ENCODE measurements around the gene ASB15. TPM values are rescaled to one million over a fixed set of nuclear protein-coding genes. Genes with fewer than 3 reads are reported as not detected.

Gene ASB15
- polyA plus RNA-seq, 3 donors from 2014 or later: not detected

DNA sequence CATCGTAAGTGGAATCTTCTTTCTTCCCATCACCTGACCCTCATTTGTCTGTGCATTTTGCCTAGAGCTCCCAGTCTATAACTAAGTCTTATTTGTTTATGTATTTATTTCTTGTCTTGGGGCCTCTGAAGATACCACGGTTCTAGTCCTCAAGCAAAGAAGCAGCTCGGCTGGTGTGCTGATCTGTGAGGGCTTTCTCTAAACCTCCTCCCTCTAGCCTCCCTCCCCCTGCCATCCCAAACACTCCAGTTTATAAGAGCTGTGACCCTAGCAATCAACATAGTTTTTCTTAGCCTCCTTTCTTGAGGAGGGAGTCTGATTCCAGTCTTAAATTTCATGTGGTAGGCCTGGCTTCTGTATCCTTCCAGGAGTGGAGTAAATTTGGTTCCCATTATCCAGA lies 28.3 kb upstream of the ASB15 start:
- no peak for DNase-seq
- H3K4me3 Mint-ChIP-seq: no peak overlapping the region
- peaks cover 5 to 13% (median 6%) of the 10 kb centered on the region in 3 donors for H3K27me3 Mint-ChIP-seq (ENCODE audit: low read depth in 3 of 3)
- peaks cover 0 to 2% (median 0%) of the 10 kb centered on the region in 6 donors for H3K9me3 Mint-ChIP-seq
- H3K4me1 Mint-ChIP-seq: no peaks in the 10 kb centered on the region
- H3K36me3 Mint-ChIP-seq: no peaks in the 10 kb centered on the region
- no peak overlapping the region for H3K27ac Mint-ChIP-seq

DNA sequence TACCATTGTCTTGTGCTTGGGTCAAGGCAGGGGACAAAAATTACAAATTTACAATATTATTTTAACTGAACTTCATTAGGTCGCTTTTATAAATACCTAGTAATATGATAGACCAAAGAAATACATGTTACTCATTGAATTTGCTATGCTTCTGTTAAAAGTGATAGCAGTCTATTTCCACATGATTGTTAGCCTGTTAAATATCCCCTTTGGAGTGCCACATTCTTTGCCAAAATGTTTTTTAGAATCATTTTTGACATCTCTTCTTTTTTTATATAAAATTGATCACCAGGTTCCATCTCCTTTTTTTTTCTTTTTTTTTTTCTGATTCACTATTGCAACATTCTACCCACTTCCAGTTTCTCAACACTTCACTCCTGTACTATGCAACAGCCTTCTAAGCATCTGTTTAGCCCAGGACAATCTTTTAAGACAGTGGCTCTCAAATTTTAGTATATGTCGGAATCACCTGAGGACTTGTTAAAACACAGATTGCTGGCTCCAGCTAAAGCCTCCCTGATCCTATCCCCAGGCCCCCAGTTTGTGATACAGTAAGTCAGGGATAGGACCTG lies 27.6 kb upstream of the ASB15 start:
- H3K9me3 Mint-ChIP-seq: peaks cover 0 to 3% (median 0%) of the 10 kb centered on the region in 6 donors
- peaks cover 4 to 15% (median 5%) of the 10 kb centered on the region in 3 donors for H3K27me3 Mint-ChIP-seq (ENCODE audit: low read depth in 3 of 3)
- no peaks in the 10 kb centered on the region for H3K4me1 Mint-ChIP-seq
- no peak overlapping the region for H3K4me3 Mint-ChIP-seq
- DNase-seq: no peak
- no peak overlapping the region for H3K27ac Mint-ChIP-seq
- no peaks in the 10 kb centered on the region for H3K36me3 Mint-ChIP-seq

DNA sequence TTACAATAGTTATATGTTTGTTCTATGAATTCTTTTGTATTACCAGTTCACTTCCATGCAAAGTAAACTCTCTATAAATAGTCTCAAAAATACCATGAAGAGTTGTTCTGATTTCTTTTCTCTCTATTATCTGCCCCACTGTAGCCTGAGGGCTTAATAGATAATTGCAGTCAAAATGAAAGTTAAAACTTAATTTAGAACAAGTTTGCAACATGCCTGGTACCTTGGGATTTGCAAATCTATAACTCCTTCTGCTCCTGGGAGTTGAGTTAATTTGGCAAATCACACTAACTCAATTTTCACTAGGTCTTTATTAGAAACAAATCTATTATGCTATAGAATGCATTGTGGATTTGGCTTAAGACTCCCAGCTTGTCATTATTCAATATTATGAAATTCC lies 22.2 kb upstream of the ASB15 start:
- no peak for DNase-seq
- no peaks in the 10 kb centered on the region for H3K4me1 Mint-ChIP-seq
- H3K27ac Mint-ChIP-seq: no peak overlapping the region
- no peak overlapping the region for H3K4me3 Mint-ChIP-seq
- peaks cover 8 to 25% (median 10%) of the 10 kb centered on the region in 3 donors for H3K27me3 Mint-ChIP-seq (ENCODE audit: low read depth in 3 of 3)
- H3K36me3 Mint-ChIP-seq: no peaks in the 10 kb centered on the region
- H3K9me3 Mint-ChIP-seq: peaks cover 0 to 3% (median 0%) of the 10 kb centered on the region in 6 donors

DNA sequence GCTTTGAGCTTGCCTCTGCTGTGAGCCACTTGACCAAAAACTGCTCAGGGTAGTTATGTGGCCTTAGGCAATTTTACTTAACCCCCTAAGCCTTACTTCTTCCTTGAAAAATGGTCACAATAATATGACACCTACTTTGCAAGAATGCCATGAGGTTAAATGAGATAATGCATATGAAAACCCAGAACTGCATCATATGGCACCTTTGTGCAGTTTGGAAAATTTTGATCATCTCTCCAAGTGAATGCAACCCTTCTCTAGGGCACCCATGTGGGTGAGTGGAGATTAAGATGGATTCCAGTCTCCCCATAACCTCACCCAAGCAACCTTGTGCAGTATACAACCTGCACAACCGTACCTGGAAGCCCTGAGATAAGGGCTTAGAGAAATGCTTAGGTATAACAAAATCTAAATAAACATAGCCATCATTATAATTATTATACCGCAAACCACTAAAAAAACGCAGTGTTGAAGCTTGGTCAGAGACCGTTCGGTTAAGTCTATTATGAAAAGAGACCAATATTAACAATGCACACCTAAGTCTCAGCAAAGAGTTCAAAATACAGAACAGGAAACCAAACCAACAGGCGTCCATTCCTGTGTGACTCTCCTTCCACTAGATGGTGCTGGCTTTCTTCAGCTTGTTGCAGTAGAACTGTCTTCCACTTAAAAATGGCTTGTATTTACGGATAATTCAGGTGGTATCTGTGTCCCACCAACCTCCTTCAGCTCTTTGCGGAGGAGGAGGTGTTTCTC lies 21.0 kb upstream of the ASB15 start:
- DNase-seq: no peak
- Mint-ChIP-seq H3K4me1 (no peaks in the 10 kb centered on the region), H3K9me3 (peaks cover 0 to 3% (median 0%) of the 10 kb centered on the region in 6 donors), H3K36me3 (no peaks in the 10 kb centered on the region), H3K27me3 (ENCODE audit: low read depth in 3 of 3) (peaks cover 6 to 25% (median 7%) of the 10 kb centered on the region in 3 donors), H3K27ac (no peak overlapping the region), H3K4me3 (no peak overlapping the region)

DNA sequence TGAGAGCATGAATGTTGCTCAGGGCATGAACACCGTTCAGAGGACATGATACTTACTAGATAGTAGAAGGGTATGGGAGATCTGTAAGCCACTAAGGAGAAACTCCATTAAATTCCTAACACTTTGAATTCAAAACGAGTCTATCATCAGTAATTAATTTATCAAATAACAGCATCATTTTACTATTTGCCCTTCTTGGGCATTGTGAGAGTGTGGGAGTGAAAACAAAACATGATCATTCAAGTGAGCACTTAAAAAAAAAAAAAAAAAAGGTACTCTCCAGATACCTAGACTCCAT lies 20.5 kb upstream of the ASB15 start:
- H3K36me3 Mint-ChIP-seq: no peaks in the 10 kb centered on the region
- H3K27me3 Mint-ChIP-seq (ENCODE audit: low read depth in 3 of 3): peaks cover 5 to 23% (median 7%) of the 10 kb centered on the region in 3 donors
- no peak overlapping the region for H3K4me3 Mint-ChIP-seq
- H3K4me1 Mint-ChIP-seq: no peaks in the 10 kb centered on the region
- no peak for DNase-seq
- H3K9me3 Mint-ChIP-seq: peaks cover 0 to 3% (median 0%) of the 10 kb centered on the region in 6 donors
- no peak overlapping the region for H3K27ac Mint-ChIP-seq

DNA sequence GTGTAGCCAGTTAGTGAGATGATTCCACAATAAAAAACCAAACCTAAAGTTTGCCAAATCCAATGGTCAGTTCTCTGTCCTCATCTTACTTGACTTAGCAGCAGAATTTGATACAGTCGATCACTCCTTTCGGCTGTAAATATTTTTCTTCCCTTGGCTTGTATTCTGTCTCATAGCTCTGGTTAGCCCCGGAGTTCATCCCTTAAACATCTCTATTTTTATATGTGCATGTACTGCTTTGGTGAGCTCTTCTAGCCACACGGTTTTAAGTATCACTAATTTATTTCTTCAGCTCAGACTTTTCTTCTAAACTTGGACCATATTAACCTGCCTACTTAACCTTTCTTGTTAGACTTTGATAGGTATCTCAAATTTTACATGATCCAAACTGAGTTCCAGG lies 17.8 kb upstream of the ASB15 start:
- DNase-seq: no peak
- no peak overlapping the region for H3K27ac Mint-ChIP-seq
- peaks cover 8 to 15% (median 8%) of the 10 kb centered on the region in 3 donors for H3K27me3 Mint-ChIP-seq (ENCODE audit: low read depth in 3 of 3)

DNA sequence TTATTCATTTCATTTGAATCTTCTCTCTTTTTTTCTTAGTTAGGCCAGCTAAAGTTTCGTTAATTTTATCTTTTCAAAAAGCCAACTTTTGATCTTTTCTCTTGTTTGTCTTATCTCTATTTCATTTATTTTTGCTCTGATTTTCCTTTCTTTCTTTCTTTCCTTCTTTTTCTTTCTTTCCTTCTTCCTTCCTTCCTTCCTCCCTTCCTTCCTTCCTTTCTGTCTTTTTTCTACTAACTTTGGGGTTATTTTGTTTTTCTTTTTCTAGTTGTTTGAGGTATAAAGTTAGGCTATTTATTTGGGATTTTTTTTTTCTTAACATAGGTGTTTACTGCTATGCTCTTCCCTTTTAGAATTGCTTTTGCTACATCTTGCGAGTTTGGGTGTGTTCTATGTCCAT lies 13.2 kb upstream of the ASB15 start:
- Mint-ChIP-seq H3K27ac (no peak overlapping the region), H3K27me3 (ENCODE audit: low read depth in 3 of 3) (peaks cover 4 to 14% (median 5%) of the 10 kb centered on the region in 3 donors)

More for the DNA sequence above, 17.8 kb upstream of the ASB15 start:
- Mint-ChIP-seq H3K4me3 (no peak overlapping the region), H3K36me3 (no peaks in the 10 kb centered on the region), H3K9me3 (no peaks in the 10 kb centered on the region), H3K4me1 (no peaks in the 10 kb centered on the region)

DNA sequence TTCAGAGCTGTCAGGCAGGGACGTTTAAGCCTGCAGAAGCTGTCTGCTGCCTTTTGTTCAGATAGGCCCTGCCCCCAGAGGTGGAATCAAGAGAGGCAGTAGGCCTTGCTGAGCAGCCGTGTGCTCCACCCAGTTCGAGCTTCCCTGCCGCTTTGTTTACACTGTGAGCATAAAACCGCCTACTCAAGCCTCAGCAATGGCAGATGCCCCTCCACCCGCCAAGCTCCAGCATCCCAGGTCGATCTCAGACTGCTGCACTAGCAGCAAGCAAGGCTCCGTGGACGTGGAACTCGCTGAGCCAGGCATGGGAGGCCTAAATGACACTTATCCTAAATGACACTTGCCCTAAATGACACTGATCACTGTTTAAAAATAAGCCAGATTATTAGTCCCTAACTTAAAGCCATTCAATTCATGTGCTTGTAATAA lies 6.8 kb upstream of the ASB15 start:
- H3K36me3 Mint-ChIP-seq: peaks cover 0 to 3% (median 0%) of the 10 kb centered on the region in 3 donors
- H3K27ac Mint-ChIP-seq: no peak overlapping the region
- no peaks in the 10 kb centered on the region for H3K9me3 Mint-ChIP-seq
- H3K4me3 Mint-ChIP-seq: no peak overlapping the region
- H3K27me3 Mint-ChIP-seq (ENCODE audit: low read depth in 3 of 3): peaks cover 4 to 18% (median 7%) of the 10 kb centered on the region in 3 donors
- no peak for DNase-seq
- no peaks in the 10 kb centered on the region for H3K4me1 Mint-ChIP-seq

More for the DNA sequence above, 13.2 kb upstream of the ASB15 start:
- Mint-ChIP-seq H3K9me3 (no peaks in the 10 kb centered on the region), H3K4me3 (no peak overlapping the region), H3K4me1 (no peaks in the 10 kb centered on the region), H3K36me3 (no peaks in the 10 kb centered on the region)
- DNase-seq: no peak

DNA sequence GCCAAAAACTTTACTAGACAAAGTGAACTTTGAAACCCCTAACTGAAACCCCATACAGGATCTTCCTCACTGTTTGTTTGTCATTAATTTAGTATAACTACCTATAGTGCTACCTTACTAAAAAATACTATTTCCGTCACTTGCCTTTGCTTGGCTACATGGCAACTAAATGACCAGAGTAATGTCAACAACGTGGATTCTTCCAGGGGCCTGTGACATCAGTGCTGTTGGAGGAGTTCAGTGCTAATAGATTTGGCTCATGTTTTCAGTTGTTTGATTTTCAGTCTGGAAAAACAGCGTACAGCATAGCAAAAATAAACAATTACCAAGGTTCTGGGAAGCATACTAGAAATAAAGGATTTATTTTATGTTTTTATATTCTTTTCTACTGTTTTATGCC lies 3.0 kb upstream of the ASB15 start:
- Mint-ChIP-seq H3K27me3 (ENCODE audit: low read depth in 3 of 3) (peaks cover 2 to 7% (median 6%) of the 10 kb centered on the region in 3 donors), H3K4me1 (no peaks in the 10 kb centered on the region), H3K27ac (no peak overlapping the region), H3K36me3 (peaks cover 0 to 3% (median 0%) of the 10 kb centered on the region in 3 donors), H3K4me3 (no peak overlapping the region), H3K9me3 (no peaks in the 10 kb centered on the region)
- no peak for DNase-seq

DNA sequence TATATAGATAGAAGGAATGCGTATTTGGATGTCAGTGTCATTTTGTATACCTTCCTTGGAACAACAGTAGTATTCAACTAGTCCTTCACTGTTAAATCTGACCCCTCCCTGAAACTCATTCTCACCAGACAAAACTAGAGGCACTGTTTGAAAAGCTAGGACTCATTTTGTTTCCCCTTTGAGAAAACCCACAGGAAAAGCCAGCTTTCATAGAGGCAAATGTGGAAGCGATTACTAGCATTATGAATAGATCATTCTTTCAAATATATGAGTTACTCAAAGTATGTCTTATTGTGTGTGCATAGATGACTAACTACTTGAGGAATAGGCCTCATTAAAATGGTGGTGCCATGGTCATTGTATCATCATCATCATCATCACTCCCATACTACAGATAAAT lies 1.9 kb upstream of the ASB15 start:
- no peak overlapping the region for H3K27ac Mint-ChIP-seq
- H3K27me3 Mint-ChIP-seq (ENCODE audit: low read depth in 3 of 3): peaks cover 2 to 5% (median 5%) of the 10 kb centered on the region in 3 donors
- no peak for DNase-seq
- H3K9me3 Mint-ChIP-seq: no peaks in the 10 kb centered on the region
- no peaks in the 10 kb centered on the region for H3K4me1 Mint-ChIP-seq
- H3K4me3 Mint-ChIP-seq: no peak overlapping the region
- H3K36me3 Mint-ChIP-seq: peaks cover 0 to 3% (median 0%) of the 10 kb centered on the region in 3 donors

DNA sequence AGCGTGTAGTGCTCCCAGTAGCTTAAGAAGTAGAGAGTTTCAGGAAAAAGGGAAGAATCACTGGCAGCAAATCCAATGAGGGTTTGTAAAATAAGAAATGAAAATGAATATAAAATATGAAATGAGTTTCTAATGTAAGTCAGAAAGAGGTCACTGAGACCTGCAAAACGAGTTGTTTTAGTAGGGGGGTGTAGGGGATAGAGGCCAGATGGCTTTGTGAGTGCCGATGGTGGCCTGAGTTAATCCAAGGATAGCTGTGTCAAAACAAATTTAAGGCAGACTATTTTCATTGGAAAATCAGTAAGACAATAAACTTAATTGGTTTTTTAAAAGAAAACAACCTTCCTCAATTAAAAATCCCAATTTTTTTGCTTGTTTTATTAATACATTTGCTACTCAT lies 745 bp upstream of the ASB15 start:
- no peaks in the 10 kb centered on the region for H3K9me3 Mint-ChIP-seq
- no peaks in the 10 kb centered on the region for H3K4me1 Mint-ChIP-seq
- H3K27ac Mint-ChIP-seq: no peak overlapping the region
- H3K27me3 Mint-ChIP-seq (ENCODE audit: low read depth in 3 of 3): peaks cover 2 to 4% (median 4%) of the 10 kb centered on the region in 3 donors
- H3K36me3 Mint-ChIP-seq: no peaks in the 10 kb centered on the region
- no peak for DNase-seq
- no peak overlapping the region for H3K4me3 Mint-ChIP-seq

DNA sequence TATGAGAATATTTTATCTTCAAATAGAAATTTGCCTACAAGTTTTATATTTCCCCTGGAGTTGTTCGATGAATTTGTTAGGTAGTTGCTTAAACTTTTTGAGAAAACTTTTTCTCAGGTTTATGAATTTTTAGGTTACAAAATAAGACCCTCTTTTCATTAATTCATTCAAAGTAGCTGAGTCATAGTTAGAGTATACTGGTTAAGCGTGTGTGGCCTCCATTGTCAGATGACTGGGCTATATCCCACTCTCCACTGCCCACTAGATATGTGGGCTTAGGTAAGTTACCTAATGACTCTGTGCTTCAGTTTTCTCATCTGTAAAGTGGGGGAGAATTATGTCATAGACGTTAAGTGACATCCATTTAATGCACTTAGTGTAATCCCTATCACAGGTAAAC lies 1.0 kb downstream of the ASB15 start:
- no peak overlapping the region for H3K27ac Mint-ChIP-seq
- H3K27me3 Mint-ChIP-seq (ENCODE audit: low read depth in 3 of 3): peaks cover 2 to 4% (median 3%) of the 10 kb centered on the region in 3 donors
- H3K4me1 Mint-ChIP-seq: no peaks in the 10 kb centered on the region
- no peak overlapping the region for H3K4me3 Mint-ChIP-seq
- no peak for DNase-seq
- no peaks in the 10 kb centered on the region for H3K36me3 Mint-ChIP-seq
- no peaks in the 10 kb centered on the region for H3K9me3 Mint-ChIP-seq

DNA sequence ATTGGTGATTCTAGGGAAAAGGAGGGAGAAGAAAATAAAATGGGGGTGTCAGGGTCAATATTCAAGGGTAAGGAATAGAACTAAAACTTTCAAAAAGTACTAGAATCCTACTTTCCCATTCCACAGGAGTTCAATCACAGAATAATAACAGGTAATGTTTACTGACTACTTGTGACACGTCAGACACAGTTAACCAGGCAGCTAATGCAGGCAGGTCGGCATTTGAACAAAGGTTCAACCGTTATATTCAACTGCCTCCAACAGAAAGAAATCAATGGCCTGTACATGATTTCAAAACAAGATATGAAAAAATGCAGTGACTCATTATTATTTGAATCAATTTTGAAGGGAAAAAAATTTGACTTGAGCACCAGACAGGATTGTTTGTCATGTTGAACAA lies 3.1 kb downstream of the ASB15 start:
- no peak overlapping the region for H3K27ac Mint-ChIP-seq
- H3K9me3 Mint-ChIP-seq: no peaks in the 10 kb centered on the region
- H3K27me3 Mint-ChIP-seq (ENCODE audit: low read depth in 3 of 3): peaks cover 2 to 4% (median 2%) of the 10 kb centered on the region in 3 donors
- H3K36me3 Mint-ChIP-seq: no peaks in the 10 kb centered on the region
- DNase-seq: no peak
- H3K4me3 Mint-ChIP-seq: no peak overlapping the region
- no peaks in the 10 kb centered on the region for H3K4me1 Mint-ChIP-seq

DNA sequence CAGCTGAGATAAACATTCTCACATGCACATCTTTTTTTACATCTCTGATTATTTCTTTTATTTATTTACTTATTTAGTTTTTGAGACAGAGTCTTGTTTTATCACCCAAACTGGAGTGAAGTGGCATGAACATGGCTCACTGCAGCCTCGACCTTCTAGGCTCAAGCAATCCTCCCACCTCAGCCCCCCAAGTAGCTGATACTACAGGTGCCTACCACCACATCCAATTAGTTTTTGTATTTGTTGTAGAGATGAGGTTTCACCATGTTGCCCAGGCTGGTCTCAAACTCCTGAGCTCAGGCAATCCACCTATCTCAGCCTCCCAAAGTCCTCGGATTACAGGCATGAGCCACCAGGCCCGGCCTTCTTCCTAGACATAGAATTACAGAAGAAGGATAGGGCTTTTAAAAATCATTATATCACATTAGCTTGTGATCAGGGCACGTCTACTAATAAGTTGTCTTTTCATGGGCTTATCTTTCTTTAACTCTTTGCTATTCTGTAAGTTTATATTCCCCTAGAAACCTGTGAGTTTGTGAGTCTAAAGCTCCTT lies 5.9 kb downstream of the ASB15 start:
- peaks cover 2 to 4% (median 2%) of the 10 kb centered on the region in 3 donors for H3K27me3 Mint-ChIP-seq (ENCODE audit: low read depth in 3 of 3)

More for the DNA sequence above, 5.9 kb downstream of the ASB15 start:
- no peak for DNase-seq
- Mint-ChIP-seq H3K36me3 (no peaks in the 10 kb centered on the region), H3K4me3 (no peak overlapping the region), H3K9me3 (no peaks in the 10 kb centered on the region), H3K4me1 (no peaks in the 10 kb centered on the region), H3K27ac (no peak overlapping the region)
